ENCODE data around the gene MS4A10.

DNA sequence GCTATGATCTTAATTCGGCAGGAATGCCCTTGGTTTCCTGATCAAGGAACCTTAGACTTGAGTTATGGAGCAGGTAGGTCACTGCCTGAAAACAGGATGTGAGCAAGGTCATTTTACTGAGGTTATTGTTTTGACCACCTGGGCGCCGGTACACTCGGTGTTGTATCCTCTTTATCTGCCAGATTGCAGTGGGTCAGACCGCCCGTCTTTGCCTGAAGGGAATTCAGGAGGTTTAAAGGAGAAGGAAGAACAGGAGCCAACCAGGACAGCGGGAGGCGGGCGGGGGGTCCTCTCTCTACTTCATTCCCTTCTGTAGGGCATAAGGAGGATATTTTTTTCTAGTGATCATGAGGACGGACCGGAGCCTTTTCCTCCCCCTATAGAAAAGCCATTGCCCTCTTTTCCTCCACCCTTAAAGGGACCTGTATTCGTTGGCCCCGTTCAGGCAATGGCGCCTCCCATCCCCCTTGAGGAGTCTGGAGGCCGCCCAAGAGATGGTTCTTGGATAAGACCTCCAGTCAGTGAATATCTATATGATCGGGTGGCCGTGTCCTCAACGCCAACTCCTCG lies 27.8 kb upstream of the MS4A10 start:
- TF ChIP-seq, protein P1, sequence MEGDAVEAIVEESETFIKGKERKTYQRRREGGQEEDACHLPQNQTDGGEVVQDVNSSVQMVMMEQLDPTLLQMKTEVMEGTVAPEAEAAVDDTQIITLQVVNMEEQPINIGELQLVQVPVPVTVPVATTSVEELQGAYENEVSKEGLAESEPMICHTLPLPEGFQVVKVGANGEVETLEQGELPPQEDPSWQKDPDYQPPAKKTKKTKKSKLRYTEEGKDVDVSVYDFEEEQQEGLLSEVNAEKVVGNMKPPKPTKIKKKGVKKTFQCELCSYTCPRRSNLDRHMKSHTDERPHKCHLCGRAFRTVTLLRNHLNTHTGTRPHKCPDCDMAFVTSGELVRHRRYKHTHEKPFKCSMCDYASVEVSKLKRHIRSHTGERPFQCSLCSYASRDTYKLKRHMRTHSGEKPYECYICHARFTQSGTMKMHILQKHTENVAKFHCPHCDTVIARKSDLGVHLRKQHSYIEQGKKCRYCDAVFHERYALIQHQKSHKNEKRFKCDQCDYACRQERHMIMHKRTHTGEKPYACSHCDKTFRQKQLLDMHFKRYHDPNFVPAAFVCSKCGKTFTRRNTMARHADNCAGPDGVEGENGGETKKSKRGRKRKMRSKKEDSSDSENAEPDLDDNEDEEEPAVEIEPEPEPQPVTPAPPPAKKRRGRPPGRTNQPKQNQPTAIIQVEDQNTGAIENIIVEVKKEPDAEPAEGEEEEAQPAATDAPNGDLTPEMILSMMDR (IDR thresholded peaks at IDR 0.05; ENCODE audit: control extremely low read depth in 1 of 3, insufficient read depth in 1 of 3, low read depth in 1 of 3, low read length in 3 of 3) = no peak
- TF ChIP-seq POLR2A (IDR thresholded peaks at IDR 0.05; ENCODE audit: control extremely low read depth in 1 of 2, low read depth in 2 of 2, low read length in 2 of 2) (no peak), YY1 (IDR thresholded peaks at IDR 0.05; ENCODE audit: low read depth, low read length) (no peak), SP1 (IDR thresholded peaks at IDR 0.05; ENCODE audit: low read depth, low read length) (no peak), SIN3A (conservative IDR thresholded peaks at IDR 0.05 in 1 of 2, IDR thresholded peaks at IDR 0.05 in 1 of 2; ENCODE audit: low read depth in 1 of 2, low read length in 2 of 2) (no peak), EZH2 (IDR thresholded peaks at IDR 0.05; ENCODE audit: low read depth, low read length, severe bottlenecking) (no peak)

Measured in H1 (cell line).